Liver (tissue), 4 donors: ENCODE results near the gene ZNF471. TPM values are rescaled to one million over a fixed set of nuclear protein-coding genes. Genes with fewer than 3 reads are reported as not detected.

Experiments used
- polyA plus RNA-seq, 2 donors: library from polyadenylated mRNA; stranded (reverse) in 1 of 2; unstranded in 1 of 2; fragments of 200-250 nt in 1 of 2; fragments of >200 nt in 1 of 2; fragmentation: Nextera tagmentation in 1 of 2; extraction: Ambion mirVana in 1 of 2; gene quantifications; one replicate each; pipeline versions ENCODE4 v1.2.1 to v1.2.3, GENCODE V29; 2013 to 2015
- total RNA-seq, 2 donors: library from RNA; depleted of rRNA; stranded (reverse); fragments of >200 nt; gene quantifications; one replicate each; pipeline ENCODE4 v1.2.3, GENCODE V29; 2014
- donor health status: healthy.
- donor health status: healthy.
- donor health status: healthy.

Gene ZNF471
- total and polyA plus RNA-seq, 4 donors, result 0.77 to 2.3 (median 0.96) TPM

Other genes starting within 250 kb of the ZNF471 start
- not detected for gene EDDM13, start 235.1 kb upstream of the ZNF471 start, total RNA-seq
- gene EDDM13, start 235.1 kb upstream of the ZNF471 start, polyA plus RNA-seq, result under 1 TPM in 1 of 2 donors, not detected in 1; 0.20 TPM
- 1 to 10 TPM; 7.4 to 9.6 TPM for gene ZSCAN5A, start 193.0 kb upstream of the ZNF471 start, total RNA-seq
- gene ZSCAN5A, start 193.0 kb upstream of the ZNF471 start, polyA plus RNA-seq, result 1 to 10 TPM; 2.2 to 2.7 TPM
- gene ZNF582, start 114.3 kb upstream of the ZNF471 start, total RNA-seq, result 1 to 10 TPM; 1.3 to 2.1 TPM
- gene ZNF582, start 114.3 kb upstream of the ZNF471 start, polyA plus RNA-seq, result 1 to 10 TPM; 1.3 to 1.5 TPM
- gene ZNF583, start 103.5 kb upstream of the ZNF471 start, total RNA-seq, result 1 to 10 TPM; 2.3 to 2.5 TPM
- 1 to 10 TPM in 1 of 2 donors, under 1 TPM in 1; 0.75 to 1.5 TPM for gene ZNF583, start 103.5 kb upstream of the ZNF471 start, polyA plus RNA-seq
- 1 to 10 TPM; 1.3 to 1.7 TPM for gene ZNF667, start 30.5 kb upstream of the ZNF471 start, total RNA-seq
- gene ZNF667, start 30.5 kb upstream of the ZNF471 start, polyA plus RNA-seq, result under 1 TPM; 0.31 to 0.58 TPM
- 1 to 10 TPM; 1.2 to 1.3 TPM for gene ZFP28, start 31.1 kb downstream of the ZNF471 start, total RNA-seq
- under 1 TPM; 0.47 TPM for gene ZFP28, start 31.1 kb downstream of the ZNF471 start, polyA plus RNA-seq
- 1 to 10 TPM; 1.8 to 2.8 TPM for gene ZNF470, start 59.6 kb downstream of the ZNF471 start, total RNA-seq
- gene ZNF470, start 59.6 kb downstream of the ZNF471 start, polyA plus RNA-seq, result 1 to 10 TPM in 1 of 2 donors, under 1 TPM in 1; 0.95 to 1.3 TPM
- 1 to 10 TPM; 2.2 to 3.4 TPM for gene ZNF71, start 87.4 kb downstream of the ZNF471 start, total RNA-seq
- 1 to 10 TPM in 1 of 2 donors, under 1 TPM in 1; 0.46 to 1.4 TPM for gene ZNF71, start 87.4 kb downstream of the ZNF471 start, polyA plus RNA-seq
- under 1 TPM in 1 of 2 donors, not detected in 1; 0.28 TPM for gene SMIM17, start 135.3 kb downstream of the ZNF471 start, total RNA-seq
- not detected for gene SMIM17, start 135.3 kb downstream of the ZNF471 start, polyA plus RNA-seq
- gene ZNF835, start 163.9 kb downstream of the ZNF471 start, total RNA-seq, result 1 to 10 TPM; 1.2 to 2.3 TPM
- under 1 TPM; 0.19 to 0.35 TPM for gene ZNF835, start 163.9 kb downstream of the ZNF471 start, polyA plus RNA-seq